Inflammatory macrophage treated with lipopolysaccharide for 1 hour (primary cell): Measurements from ENCODE around the gene SMIM44.

Experiments
- DNase-seq, 2 donors: peaks; one replicate each; pipeline ENCODE4 v3.0.0-alpha.2; 2020 to 2022

SMIM44 gene

DNA sequence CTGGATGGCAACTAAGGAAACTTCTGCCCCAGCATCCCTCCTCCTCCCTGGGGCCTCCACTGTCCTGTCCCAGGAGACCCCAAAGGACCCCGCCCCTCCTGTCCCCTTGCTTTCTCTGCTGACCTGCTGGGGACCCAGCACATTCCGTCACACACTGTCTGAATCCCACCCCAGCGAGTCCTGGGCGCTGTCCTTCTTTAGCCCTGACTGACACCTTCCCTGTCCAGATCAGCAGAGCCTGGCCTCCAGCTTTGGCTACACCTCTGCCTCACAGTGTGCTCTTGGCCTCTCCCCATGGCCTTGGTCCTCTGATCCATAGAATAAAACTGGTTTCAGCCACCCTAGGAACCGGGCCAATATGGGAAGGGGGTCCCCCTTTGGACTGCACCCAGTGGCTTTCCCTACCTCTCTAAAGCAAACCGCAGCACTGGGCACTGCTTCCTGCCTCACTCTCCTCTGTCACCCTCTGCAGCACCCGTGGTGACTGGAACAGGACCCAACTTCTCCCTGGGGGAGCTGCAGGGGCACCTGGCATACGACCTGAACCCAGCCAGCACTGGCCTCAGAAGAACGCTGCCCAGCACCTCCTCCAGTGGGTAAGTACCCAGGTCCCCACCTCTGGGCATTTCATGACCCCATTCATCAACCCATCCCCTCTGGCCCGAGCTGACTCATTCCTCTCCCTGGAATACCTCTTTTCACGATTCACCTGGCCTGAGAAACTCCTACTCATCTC lies 49.3 kb downstream of the SMIM44 start:
- no peak for DNase-seq

DNA sequence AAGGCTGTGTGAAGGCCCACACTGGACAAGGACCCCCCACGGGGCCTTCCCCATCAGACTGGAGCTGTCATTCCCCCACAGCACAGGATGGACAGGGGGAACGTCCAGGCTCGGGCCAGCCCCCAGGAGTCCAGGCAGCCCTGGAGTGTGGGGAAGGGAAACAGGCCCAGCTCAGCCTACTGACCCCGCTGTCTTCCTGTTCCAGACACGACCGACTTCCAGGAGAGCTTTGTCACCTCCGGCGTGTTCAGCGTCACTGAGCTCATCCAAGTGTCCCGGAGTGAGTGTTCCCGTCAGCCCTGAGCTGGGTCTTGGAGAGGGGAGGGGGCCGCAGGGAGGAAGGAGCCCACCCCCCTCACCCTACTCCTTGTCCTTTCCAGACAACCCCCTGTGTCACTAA lies 49.9 kb downstream of the SMIM44 start:
- DNase-seq = no peak
